Measurements from ENCODE around the gene ZBTB20.

ZBTB20 gene

DNA sequence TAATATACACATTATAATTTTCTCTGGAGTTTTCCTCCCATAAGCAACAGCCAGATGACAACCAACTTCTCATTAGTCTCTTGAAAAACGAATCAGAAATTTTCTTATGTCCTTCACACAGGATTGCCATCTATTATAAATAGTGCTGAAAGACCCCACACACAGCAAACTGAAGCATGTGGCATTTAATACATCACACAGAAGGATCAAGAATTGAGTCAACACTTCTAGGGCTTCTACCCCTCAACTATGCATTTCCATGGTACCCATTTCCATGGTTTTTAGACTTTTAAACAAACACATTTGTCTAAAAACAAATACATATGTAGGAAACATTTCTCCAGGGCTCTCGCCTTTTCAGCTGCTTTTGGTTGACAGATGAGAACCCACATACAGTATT lies 282.1 kb downstream of the ZBTB20 start:
- DNase-seq = no peak

DNA sequence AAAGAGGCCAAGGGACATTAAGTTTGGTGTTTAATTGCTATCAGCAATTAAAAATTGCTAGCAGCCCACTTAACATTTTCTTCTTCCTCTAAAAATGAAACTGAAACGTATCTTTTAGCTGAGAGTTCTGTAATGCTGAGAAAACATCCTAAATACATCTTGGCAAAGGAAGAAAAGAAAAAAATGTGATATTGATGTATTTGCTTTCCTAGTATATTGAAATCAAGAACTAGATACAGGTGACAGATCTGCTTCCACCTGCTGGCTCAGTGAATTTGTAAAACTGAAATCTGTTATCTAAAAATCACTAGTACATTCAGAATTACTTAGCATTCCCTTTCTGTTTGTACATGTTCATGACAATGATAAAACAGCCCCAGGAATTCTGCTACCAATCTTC lies 283.2 kb downstream of the ZBTB20 start:
- DNase-seq = no peak

DNA sequence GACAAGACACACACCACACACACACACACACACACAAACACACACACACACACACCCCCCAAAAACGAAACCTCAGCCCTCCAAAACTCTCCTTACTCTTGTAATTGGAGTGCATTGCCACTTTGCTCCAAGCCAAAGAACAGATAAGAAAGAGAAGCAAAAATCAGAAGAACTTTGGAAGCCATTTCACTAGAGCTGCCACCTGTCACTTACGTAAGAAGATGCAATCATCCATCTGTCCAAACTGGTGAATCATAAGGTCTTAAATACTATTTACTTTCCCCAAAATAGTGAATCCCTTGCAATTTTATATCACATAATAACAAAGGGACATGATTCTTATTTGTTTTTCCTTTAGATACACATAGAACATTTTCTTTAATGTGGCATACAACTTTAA lies 285.4 kb downstream of the ZBTB20 start:
- no peak for DNase-seq

DNA sequence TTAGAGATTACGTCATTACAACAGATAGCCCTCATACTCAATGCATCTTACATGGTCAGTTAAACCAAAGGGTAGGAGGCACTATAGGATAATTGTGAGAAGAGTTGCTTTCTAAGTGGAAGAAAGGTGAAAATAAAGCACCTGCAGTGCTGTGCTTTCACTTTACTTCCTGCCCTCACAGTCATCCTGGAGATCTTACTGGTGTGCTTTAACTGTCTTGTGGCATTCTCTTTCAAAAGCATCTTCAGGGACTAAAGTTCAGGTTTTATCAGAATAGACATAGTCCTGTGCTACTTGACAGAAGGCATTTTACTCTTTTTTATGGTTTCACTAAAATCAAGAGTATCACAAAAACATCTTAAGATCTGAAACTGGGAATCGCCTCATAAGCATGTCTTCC lies 286.6 kb downstream of the ZBTB20 start:
- DNase-seq = no peak

DNA sequence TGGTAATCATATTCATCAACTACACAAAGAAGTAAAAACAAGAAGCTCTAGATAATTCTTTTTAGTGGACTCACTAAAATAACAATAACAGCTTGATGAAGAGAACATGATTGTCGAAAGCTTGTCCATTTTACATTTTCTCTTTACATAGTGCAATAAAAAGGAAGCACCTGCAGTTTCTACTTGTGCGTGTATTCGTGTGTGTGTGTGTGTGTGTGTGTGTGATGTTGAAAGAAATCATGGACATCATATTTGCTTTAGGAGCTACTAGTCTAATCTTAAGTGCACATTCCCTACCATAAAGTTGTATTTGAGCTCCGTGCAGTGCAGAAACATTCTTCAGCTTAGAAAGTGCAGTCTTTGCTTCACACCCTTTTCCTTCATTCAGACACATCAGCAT lies 288.8 kb downstream of the ZBTB20 start:
- DNase-seq = no peak

DNA sequence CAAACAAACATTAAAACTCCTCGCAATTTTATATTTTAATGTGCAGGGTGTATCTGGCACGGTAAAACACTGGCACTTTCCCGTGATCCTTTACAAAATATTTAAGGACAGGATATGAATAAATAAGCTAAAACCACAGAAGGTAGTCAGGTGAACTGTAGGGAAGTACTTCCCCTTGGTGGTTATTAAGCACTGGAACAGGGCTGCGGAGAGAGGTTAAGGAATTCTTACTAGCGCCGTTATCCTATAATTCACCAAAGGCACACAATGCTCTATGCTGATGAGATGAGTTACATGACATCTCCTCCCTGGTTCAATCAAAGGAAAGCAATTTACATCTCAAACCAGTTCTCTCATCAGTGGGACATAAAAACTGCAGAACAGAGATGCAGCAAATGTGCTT lies 289.8 kb downstream of the ZBTB20 start:
- DNase-seq = no peak

DNA sequence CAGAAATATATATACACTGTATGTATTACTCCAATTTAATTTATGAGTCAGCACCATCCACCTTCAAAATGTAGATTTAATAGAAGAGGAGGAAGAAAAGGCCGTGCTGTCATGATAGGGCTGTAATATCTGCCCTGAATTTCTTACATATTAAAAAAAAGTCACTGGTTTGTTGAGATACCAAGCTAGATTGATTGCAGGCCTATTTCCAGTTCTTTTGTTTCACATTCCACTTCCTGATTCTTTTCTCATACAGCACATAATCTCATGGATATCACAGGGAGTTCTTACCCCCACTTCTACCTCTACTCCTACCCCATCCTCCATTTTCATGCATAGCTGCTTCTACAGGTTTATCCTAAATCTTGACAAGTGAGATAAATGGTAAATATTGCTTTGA lies 290.3 kb downstream of the ZBTB20 start:
- no peak for DNase-seq

DNA sequence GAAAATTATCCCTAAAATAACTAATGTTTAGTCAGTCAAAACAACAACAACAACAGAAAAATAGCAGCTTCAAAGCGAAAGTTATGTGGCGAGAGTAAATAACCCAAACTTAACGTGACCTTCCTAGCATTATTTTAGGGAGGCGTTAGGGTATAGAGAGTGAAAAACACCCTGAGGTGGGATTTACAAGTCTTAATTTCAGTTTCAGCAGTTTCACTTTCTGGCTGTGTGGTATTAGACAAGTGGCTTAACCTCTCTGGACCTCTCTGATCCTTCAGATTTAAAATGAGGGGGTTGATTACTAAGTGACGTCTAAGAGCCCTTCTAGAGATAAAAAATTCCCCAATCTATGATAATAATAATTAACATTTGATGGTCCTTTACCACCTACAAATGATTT lies 291.2 kb downstream of the ZBTB20 start:
- no peak for DNase-seq

DNA sequence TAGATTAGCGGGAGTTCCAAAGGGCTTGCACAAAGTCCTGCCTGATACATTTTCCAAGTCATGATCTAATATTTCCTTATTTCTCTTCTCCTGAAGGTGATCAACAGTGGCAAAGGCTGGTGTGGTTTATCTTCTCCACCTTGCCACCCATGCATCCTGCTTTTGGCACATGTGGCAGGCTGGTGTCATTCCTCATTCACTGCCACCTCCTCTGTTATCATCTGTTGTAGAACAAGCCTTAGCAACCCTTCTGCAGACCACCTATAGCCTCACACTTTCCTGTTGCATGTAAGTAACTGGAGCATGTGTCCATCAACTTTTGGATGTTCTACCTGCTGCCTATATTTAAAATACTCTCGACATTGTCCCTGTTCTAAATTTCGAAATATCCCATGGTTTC lies 294.1 kb downstream of the ZBTB20 start:
- DNase-seq = no peak

DNA sequence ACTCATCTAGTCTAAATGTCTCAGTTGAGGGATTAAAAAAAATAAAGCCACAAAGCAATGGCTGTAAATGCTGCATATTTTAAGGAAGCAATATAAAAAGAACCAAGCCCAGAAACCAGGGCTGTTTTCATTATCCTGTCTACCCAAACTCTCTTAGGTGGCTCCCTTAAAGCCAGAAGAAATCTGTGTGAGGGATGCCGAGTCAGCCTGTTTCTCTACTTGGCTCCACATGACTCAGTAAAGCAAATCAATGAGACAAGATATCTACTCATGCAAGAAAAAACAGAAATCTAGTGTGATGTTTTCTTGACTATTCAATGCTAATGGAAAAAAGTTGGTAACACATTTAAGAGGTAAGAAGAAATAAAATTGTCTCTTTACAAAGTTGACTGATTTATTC lies 296.2 kb downstream of the ZBTB20 start:
- no peak for DNase-seq

DNA sequence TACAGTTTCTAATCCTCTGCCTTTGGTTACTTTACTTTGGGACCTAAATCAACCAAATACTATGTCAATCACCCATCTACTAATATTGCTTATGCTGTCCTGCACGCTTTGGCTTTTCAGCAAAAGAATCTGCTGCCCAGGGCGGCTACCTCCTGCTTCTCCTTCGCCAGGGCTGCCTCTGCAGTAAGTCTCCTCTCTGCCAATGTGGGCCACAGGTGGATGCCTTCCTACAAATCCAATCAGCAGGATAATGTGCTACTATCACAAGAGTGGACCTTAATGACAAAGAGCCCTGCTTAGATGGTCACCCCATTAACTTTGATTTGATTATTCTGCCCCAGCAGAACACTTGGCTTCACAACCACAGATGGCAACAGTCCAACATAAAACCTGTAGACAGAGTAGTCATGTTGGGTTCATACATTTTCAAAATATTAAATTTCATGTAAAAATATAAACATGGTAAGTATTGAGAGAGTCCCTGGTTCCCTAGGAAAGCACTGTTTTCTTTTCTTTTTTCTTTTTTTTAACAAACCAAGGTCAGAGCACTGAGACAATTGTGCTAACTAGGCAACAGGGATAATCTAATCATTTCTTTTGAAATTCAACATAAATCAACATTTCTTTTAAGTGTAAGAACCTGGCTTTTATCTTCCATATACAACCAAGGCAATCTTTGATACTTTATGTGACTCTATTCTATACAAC lies 298.3 kb downstream of the ZBTB20 start:
- no peak for DNase-seq

DNA sequence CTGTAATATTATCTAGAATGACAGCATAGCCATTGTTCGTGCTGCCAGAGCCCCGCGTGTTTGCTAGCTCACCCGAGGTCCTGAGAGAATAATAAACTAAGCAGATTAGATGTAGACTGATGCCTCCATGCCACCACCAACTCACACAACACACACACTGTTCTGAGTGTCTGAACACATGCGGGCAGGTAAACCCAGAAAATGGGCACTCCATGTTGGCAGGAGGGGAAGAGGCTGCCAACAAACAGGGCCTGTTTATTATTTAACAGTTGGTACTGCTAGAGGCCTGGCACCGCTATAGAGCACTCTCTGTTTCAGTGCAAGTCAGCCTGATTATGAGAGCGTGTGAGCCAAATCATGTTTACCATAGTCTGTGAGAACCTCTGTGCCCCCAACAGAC lies 299.0 kb downstream of the ZBTB20 start:
- DNase-seq = no peak

DNA sequence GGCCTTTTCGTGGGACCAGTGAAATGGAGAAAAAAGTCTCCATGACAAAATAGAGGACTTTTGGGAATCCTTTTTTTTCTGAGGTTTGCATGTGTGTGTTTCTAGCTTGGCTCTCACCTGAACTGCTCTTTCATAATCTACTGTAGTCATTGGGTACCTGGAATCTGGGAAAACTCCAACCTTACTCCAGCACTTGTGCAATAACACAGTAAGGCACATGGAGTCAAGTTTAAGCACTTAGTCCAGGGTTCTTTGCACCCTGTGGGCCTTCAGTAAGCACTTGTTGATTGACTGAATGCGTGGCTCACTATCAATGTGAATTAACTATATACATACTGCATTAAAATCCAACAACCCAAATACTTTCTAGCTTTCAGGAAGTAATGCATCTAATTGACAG lies 299.5 kb downstream of the ZBTB20 start:
- no peak for DNase-seq

DNA sequence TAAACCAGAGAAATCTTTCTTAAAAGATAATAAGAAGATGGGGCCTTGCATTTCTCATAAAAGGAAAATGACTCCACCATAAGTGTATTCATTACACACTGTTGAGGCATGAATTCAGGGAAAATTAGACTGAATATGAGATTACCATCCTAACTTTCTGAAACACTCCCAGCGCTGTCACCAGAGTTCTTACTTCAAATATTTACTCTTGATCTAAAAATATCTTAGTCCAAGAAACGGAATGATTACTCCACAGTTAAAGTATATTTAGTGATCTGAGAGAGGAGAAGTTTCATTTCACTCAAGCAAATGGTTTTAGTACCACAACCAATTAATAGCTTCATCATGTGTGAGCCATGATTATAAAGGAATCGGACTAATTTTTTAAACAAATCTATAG lies 300.3 kb downstream of the ZBTB20 start:
- DNase-seq = no peak

DNA sequence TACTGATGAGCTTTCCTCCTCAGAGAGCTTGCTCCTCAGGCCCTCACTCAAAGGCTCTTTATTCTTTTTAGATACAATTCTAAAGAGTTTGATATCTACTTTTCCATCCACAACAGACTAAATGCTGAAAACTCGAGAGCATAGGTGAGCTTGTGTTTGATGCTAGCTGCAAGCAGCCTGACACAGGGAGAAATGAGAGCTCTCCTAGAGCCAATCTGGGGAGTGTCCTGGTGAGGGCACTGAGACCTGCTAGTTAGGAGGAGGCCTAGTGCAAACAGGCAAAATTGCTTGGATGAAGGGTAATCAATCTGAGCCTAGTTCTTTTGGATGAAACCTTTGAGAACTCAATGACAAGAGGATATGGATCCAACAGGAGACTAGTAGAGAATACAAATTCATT lies 300.8 kb downstream of the ZBTB20 start:
- DNase-seq = no peak

DNA sequence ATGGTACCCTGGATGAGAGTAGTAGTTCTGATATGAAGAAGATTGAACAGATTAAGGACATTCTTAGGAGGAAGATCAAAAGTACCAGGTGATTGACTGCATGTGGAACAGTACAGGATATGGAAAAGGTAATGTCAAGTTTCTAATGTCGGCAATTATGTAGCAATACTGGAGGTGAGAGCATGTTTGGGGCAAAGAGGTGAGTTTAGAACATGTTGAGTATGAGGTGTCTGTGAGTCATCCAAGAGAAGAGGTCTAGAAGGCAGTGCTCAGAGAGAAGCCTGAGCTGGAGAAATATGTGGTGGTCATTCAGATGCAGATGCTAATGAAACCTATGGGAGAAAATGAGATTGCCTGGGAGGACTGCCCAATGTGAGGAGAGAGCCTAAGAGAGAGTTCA lies 305.6 kb downstream of the ZBTB20 start:
- DNase-seq = peak; percentile 5

DNA sequence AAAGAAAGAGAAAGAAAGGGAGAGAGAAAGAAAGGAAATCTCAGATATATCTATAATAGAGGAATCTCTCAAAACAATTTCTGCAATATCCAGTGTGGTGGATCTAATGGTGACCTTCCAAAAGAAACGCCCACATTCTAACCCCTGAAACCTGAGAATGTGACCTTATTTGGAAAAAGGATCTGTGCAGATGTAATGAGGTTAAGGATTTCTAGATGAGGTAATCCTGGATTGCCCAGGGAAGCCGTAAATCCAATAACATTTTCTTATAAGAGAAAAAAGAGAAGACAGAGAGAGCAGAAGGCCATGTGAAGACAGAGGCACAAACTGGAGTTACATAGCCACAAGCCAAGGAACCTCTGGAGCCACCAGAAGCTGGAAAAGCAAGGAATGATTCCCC lies 307.6 kb downstream of the ZBTB20 start:
- peak; percentile 63 for DNase-seq

DNA sequence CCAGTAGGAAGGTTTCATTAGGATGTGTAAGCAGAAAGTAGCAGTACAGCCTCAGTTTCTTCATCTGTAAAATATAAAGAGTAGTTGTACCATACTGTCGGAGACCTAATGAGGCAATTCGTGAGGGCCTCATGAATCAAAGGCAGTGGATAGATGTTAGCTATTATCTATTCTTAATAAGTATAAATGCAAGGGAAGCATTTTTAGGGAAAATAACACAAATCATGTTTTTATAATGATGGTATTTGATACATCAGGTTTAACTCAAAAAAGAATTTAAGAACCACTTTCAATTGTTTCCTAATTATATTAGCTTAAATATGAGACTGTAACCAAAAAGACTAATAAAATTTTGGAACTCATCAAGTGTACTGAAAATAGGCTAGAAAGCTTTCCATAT lies 309.1 kb downstream of the ZBTB20 start:
- no peak for DNase-seq

DNA sequence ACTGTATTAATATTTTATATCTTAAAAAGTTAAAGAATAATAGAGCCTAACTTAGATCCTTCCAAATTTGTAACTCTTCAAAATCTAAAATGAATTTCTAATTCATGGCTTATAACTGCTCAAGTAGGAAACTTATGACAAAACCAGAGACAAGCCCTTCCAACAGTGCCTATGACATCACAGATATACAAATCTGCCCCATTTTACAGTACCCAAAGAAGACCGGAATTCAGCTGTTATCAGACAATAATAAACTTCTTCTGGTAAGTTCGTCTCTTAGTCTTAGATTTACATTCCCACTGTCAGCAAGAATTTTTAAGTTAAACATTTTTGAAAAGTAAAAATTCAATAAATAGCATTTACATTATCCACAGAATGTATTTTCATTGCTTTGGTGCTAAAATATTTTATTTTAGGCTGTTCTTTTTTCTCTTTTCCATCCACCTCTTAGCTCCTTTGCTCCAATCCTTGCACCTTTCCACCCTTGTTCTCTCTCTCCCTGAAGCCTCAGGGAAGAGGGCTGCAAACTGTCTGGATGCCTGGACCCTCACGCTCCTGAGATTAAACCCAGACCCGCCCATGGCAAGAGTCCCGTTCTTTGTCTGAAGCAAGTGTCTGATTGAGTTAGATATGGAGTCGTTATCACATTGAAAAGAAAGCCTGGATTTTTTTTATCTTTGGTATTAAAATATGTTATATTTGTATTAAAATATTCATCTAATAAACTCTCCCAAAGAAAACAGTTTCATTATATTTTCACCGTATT lies 312.7 kb downstream of the ZBTB20 start:
- no peak for DNase-seq

DNA sequence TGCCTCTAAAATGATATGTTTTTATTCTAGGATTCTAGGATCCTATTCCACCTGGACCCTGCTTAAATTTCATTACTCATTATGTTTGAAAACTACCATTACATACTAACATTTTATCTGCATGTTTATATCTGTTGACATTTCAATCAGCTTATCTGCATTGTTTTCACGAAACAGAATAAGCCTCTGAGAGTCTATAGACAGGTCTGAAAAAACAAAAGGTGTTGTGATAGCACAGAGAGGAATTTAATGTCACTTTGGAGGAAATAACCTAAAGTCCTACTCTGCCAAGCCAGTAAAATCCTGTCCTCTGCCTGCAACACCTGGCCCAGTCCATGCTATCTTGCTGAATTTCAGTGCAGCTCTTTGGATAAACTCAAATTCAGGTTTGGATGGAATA lies 315.2 kb downstream of the ZBTB20 start:
- DNase-seq = no peak

DNA sequence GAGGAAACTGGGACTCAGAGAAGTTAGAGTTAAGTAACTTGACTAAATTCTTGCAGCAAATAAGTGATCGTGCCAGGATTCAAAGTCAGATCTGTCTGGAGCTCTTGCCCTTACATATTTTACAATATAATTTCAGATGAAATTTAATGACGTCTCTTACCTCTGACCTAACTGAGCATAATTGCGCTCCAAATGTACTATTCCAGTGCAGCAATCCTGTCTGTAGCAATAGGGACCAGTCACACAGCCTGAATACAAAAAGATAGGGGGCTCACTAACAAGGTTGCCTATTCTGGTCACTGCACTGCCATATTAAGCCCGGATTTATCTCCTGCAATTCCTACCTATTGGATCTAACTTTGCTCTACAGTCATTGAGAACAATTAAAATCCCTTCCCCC lies 316.4 kb downstream of the ZBTB20 start:
- DNase-seq = no peak

DNA sequence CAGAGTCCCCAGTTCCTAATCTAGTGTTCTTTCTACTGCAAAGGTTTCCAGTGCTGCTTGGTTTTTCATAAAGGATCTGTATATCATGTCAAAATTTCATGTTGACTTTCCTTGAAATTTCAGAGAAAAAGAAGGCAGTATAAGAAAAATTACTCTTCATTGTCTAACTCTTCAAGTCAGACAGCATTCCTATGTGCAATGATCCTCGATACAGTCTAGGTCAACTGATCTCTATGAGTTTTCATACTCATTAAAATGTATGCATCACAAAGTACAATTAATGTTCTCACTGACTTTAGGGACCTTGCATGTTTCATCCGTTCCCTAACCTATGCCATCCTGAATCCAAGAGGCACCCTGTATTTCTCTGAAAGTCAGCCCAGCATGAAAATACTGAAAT lies 317.3 kb downstream of the ZBTB20 start:
- no peak for DNase-seq

DNA sequence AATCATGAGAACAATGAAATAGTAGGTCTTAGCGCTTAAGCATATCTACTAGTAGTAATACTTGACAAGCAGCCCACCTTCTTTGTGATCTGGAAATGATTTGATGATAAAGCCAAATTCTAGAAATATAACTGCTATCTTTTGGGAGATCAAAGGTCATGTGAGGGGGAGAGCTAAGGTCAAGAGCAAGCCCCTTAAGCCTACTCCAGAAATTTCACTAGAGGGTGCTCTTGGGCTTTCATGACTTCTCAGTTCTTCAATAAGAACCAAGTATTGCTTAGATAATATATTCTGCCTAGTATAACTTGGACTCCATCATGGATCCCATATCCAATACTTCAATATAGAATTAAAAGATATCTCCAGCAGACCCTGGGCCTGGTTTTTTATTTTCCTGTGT lies 319.6 kb downstream of the ZBTB20 start:
- DNase-seq = peak; percentile 40

DNA sequence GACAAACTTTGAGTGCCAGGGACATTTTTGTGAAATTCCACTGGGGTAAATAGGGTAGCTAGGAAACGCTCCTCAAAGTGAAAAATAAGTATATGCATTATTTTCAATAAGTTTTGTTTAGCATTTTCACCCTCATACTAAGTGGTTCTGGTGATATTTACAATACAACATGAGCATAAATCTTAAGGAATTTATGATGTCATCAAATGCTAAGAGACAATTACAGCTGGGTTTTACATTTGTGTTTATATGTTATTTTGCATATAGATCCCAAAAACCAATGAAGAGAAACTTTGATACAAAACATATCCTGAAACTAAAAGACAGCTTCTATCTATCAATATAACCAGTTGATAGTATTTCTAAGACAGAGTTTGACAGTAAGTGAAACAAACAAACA lies 323.1 kb downstream of the ZBTB20 start:
- no peak for DNase-seq

DNA sequence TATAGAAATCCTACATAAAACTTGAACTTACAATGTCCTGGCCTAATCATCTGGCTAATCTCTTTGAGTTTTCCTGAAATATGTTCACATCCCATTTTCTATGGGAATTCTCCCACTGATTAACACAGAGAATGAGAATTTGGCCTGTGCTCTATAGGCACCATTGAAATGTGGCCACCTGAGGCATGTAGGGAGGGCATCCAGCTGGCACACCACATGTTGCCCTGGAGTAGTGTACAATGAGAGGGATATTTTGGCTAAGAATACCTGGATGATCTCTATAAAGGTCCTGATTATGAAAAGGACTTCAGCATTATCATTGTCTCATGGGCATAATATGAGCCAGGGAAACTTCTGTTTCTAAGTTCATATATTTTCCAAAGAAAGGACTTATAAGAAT lies 324.0 kb downstream of the ZBTB20 start:
- no peak for DNase-seq

Data from fibroblast of skin of right quadriceps (primary cell).